Measurements from ENCODE around the gene PITPNC1.

- TF ChIP-seq POLR2A (IDR thresholded peaks at IDR 0.05) (no peak), CTCF (IDR thresholded peaks at IDR 0.05) (no peak)
Observed at GRCh38 chr17:67492251-67492740, 115.2 kb downstream of the PITPNC1 start.

Measured in tibial nerve (tissue), 3 donors.